Prostate gland (tissue), 2 donors: ENCODE results near the gene ACACB.

Experiments
- CTCF ChIP-seq, 4 experiments: fragments of 200-600 bp in 2 of 4; fragments of 450-650 bp in 2 of 4; sonication (generic) in 2 of 4; IDR thresholded peaks; 1 replicate in 3 of 4; 2 replicates in 1 of 4; pipeline ENCODE4 v1.5.1; 2016 to 2019; ENCODE audit warnings: antibody characterized with exemption in 4 of 4, mild to moderate bottlenecking in 2 of 4, moderate library complexity in 2 of 4
- POLR2A ChIP-seq: fragments of 450-650 bp; IDR thresholded peaks from one replicate; pipeline ENCODE4 v1.6.1; 2016; ENCODE audit warnings: antibody characterized with exemption, mild to moderate bottlenecking

GRCh38 chr12:109230193-109230592, 113.8 kb downstream of the ACACB start:
- TF ChIP-seq CTCF (IDR thresholded peaks at IDR 0.05) (no peak), POLR2A (no peak)
